Measurements from ENCODE around the gene AQP10.
"Not testable (repeated sequence)": the region's sequence is repeated elsewhere in the genome, so short reads cannot be mapped to it uniquely, and the experiment has no call there.

AQP10 gene

GRCh38 chr1:154327466-154328317, 6.8 kb downstream of the AQP10 start:
- intact Hi-C loops (cut with micrococcal nuclease), result no loop called here
- no peaks in the 10 kb centered on the region for H3K36me3 Mint-ChIP-seq (ENCODE audit: low read depth)
- H3K4me1 Mint-ChIP-seq (ENCODE audit: low read depth), result peaks cover 66% of the 10 kb centered on the region
- H3K27me3 Mint-ChIP-seq, result peaks cover 61% of the 10 kb centered on the region
- H3K4me3 Mint-ChIP-seq, result peak overlapping the region; percentile 75
- no peak overlapping the region for H3K27ac Mint-ChIP-seq
- H3K9me3 Mint-ChIP-seq, result no peaks in the 10 kb centered on the region

GRCh38 chr1:154328318-154329151, 7.6 kb downstream of the AQP10 start:
- peaks cover 55% of the 10 kb centered on the region for H3K27me3 Mint-ChIP-seq
- intact Hi-C loops (cut with micrococcal nuclease), result no loop called here
- H3K4me3 Mint-ChIP-seq, result peak overlapping the region; percentile 75
- peaks cover 73% of the 10 kb centered on the region for H3K4me1 Mint-ChIP-seq (ENCODE audit: low read depth)
- H3K36me3 Mint-ChIP-seq (ENCODE audit: low read depth), result no peaks in the 10 kb centered on the region
- H3K27ac Mint-ChIP-seq, result no peak overlapping the region
- no peaks in the 10 kb centered on the region for H3K9me3 Mint-ChIP-seq

- Mint-ChIP-seq H3K4me1 (ENCODE audit: low read depth) (peaks cover 77% of the 10 kb centered on the region), H3K27me3 (peaks cover 49% of the 10 kb centered on the region), H3K36me3 (ENCODE audit: low read depth) (no peaks in the 10 kb centered on the region), H3K9me3 (no peaks in the 10 kb centered on the region), H3K4me3 (peak overlapping the region; percentile 18), H3K27ac (no peak overlapping the region)
- intact Hi-C loops (cut with micrococcal nuclease), result no loop called here
Measured at GRCh38 chr1:154329152-154329521, 8.2 kb downstream of the AQP10 start.

- Mint-ChIP-seq H3K27me3 (peaks cover 44% of the 10 kb centered on the region), H3K27ac (no peak overlapping the region), H3K36me3 (ENCODE audit: low read depth) (no peaks in the 10 kb centered on the region), H3K4me1 (ENCODE audit: low read depth) (peaks cover 77% of the 10 kb centered on the region), H3K4me3 (no peak overlapping the region), H3K9me3 (no peaks in the 10 kb centered on the region)
- intact Hi-C loops (cut with micrococcal nuclease), result loop anchor here (5.0 kb wide), 1 partner anchor 132 kb away; no protein-coding TSS in a partner anchor
Measured at GRCh38 chr1:154329551-154330131, 8.7 kb downstream of the AQP10 start.

- peaks cover 74% of the 10 kb centered on the region for H3K4me1 Mint-ChIP-seq (ENCODE audit: low read depth)
- intact Hi-C loops (cut with micrococcal nuclease), result loop anchor here (5.0 kb wide), 1 partner anchor 133 kb away; no protein-coding TSS in a partner anchor
- H3K27me3 Mint-ChIP-seq, result peaks cover 38% of the 10 kb centered on the region
- no peaks in the 10 kb centered on the region for H3K36me3 Mint-ChIP-seq (ENCODE audit: low read depth)
- no peak overlapping the region for H3K4me3 Mint-ChIP-seq
- no peaks in the 10 kb centered on the region for H3K9me3 Mint-ChIP-seq
- H3K27ac Mint-ChIP-seq, result no peak overlapping the region
Measured at GRCh38 chr1:154330669-154331068, 9.8 kb downstream of the AQP10 start.

GRCh38 chr1:154334079-154335024, 13.5 kb downstream of the AQP10 start:
- intact Hi-C loops (cut with micrococcal nuclease), result loop anchor here (5.0 kb wide), 3 partner anchors 62 to 143 kb away; partner anchors contain the start of gene HAX1
- H3K4me3 Mint-ChIP-seq, result no peak overlapping the region
- no peaks in the 10 kb centered on the region for H3K9me3 Mint-ChIP-seq
- H3K36me3 Mint-ChIP-seq (ENCODE audit: low read depth), result no peaks in the 10 kb centered on the region
- H3K4me1 Mint-ChIP-seq (ENCODE audit: low read depth), result peaks cover 40% of the 10 kb centered on the region
- peak overlapping the region; percentile 23 for H3K27ac Mint-ChIP-seq
- peaks cover 9% of the 10 kb centered on the region for H3K27me3 Mint-ChIP-seq

- H3K9me3 Mint-ChIP-seq, result no peaks in the 10 kb centered on the region
- intact Hi-C loops (cut with micrococcal nuclease), result loop anchor here (5.0 kb wide), 2 partner anchors 63 to 142 kb away; partner anchors contain the start of gene HAX1
Measured at GRCh38 chr1:154335025-154335714, 14.3 kb downstream of the AQP10 start.

GRCh38 chr1:154337253-154337894, 16.5 kb downstream of the AQP10 start:
- no peak overlapping the region for H3K27ac Mint-ChIP-seq
- H3K9me3 Mint-ChIP-seq, result no peaks in the 10 kb centered on the region
- no peaks in the 10 kb centered on the region for H3K36me3 Mint-ChIP-seq (ENCODE audit: low read depth)
- H3K27me3 Mint-ChIP-seq, result no peaks in the 10 kb centered on the region
- intact Hi-C loops (cut with micrococcal nuclease), result loop anchor here (5.0 kb wide), 2 partner anchors 65 to 140 kb away; partner anchors contain the start of gene HAX1
- H3K4me3 Mint-ChIP-seq, result no peak overlapping the region
- H3K4me1 Mint-ChIP-seq (ENCODE audit: low read depth), result peaks cover 31% of the 10 kb centered on the region

More at GRCh38 chr1:154335025-154335714, 14.3 kb downstream of the AQP10 start:
- Mint-ChIP-seq H3K4me3 (no peak overlapping the region), H3K27me3 (peaks cover 1% of the 10 kb centered on the region), H3K36me3 (ENCODE audit: low read depth) (no peaks in the 10 kb centered on the region), H3K4me1 (ENCODE audit: low read depth) (peaks cover 32% of the 10 kb centered on the region), H3K27ac (peak overlapping the region; percentile 23)

GRCh38 chr1:154338875-154339274, 18.0 kb downstream of the AQP10 start:
- Mint-ChIP-seq H3K27me3 (no peaks in the 10 kb centered on the region), H3K36me3 (ENCODE audit: low read depth) (no peaks in the 10 kb centered on the region), H3K9me3 (no peaks in the 10 kb centered on the region), H3K4me1 (ENCODE audit: low read depth) (peaks cover 35% of the 10 kb centered on the region), H3K27ac (no peak overlapping the region), H3K4me3 (no peak overlapping the region)
- intact Hi-C loops (cut with micrococcal nuclease), result loop anchor here (5.0 kb wide), 2 partner anchors 67 to 138 kb away; partner anchors contain the start of gene HAX1

- H3K9me3 Mint-ChIP-seq; H3K4me3 Mint-ChIP-seq; H3K27me3 Mint-ChIP-seq; intact Hi-C loops (cut with micrococcal nuclease); H3K27ac Mint-ChIP-seq; H3K36me3 Mint-ChIP-seq (ENCODE audit: low read depth): not testable (repeated sequence)
- peaks cover 37% of the 10 kb centered on the region for H3K4me1 Mint-ChIP-seq (ENCODE audit: low read depth)
Measured at GRCh38 chr1:154341366-154341765, 20.5 kb downstream of the AQP10 start.

- no peaks in the 10 kb centered on the region for H3K36me3 Mint-ChIP-seq (ENCODE audit: low read depth)
- no peaks in the 10 kb centered on the region for H3K9me3 Mint-ChIP-seq
- intact Hi-C loops (cut with micrococcal nuclease), result no loop called here
- no peak overlapping the region for H3K4me3 Mint-ChIP-seq
- peak overlapping the region; percentile 66 for H3K27ac Mint-ChIP-seq
- H3K4me1 Mint-ChIP-seq (ENCODE audit: low read depth), result peaks cover 41% of the 10 kb centered on the region
- no peaks in the 10 kb centered on the region for H3K27me3 Mint-ChIP-seq
Measured at GRCh38 chr1:154342132-154342531, 21.2 kb downstream of the AQP10 start.

- H3K9me3 Mint-ChIP-seq, result no peaks in the 10 kb centered on the region
- peaks cover 49% of the 10 kb centered on the region for H3K4me1 Mint-ChIP-seq (ENCODE audit: low read depth)
- H3K36me3 Mint-ChIP-seq (ENCODE audit: low read depth), result no peaks in the 10 kb centered on the region
- no peak overlapping the region for H3K4me3 Mint-ChIP-seq
- no peaks in the 10 kb centered on the region for H3K27me3 Mint-ChIP-seq
- H3K27ac Mint-ChIP-seq, result peak overlapping the region; percentile 66
- intact Hi-C loops (cut with micrococcal nuclease), result no loop called here
Measured at GRCh38 chr1:154342836-154343472, 22.1 kb downstream of the AQP10 start.

All from dendritic cell treated with granulocyte-macrophage colony-stimulating factor and Interleukin-4, amounts not matched to agents 40 ng/mL and 50 ng/mL, for 4 days (primary cell).